MCF 10A (cell line): Measurements from ENCODE around the gene CACNA2D3. TPM values are rescaled to one million over a fixed set of nuclear protein-coding genes. Genes with fewer than 3 reads are reported as not detected.

Source experiments
- BruUV-seq: library from RNA; stranded (reverse); fragments of 400-500 nt; replicated peaks from 2 replicates; lab custom pipeline; 2021; lab: Mats Ljungman, UMichigan
- CTCF ChIA-PET: fragments of 300-600 bp; sonication (Branson Sonifier 250); formaldehyde crosslinking; extraction: SDS; loops from one replicate; lab custom pipeline; 2021; ENCODE audit warnings: antibody characterized with exemption, inconsistent platforms; lab: Yijun Ruan, JAX
- POLR2A ChIA-PET: fragments of 300-600, 350-650 bp; sonication (Branson Sonifier 250); formaldehyde crosslinking; extraction: SDS; loops from one replicate; lab custom pipeline; 2020; ENCODE audit warnings: antibody characterized with exemption, inconsistent platforms; lab: Yijun Ruan, JAX
- DNase-seq: peaks from one replicate; pipeline ENCODE4 v3.0.0-alpha.2; 2018; ENCODE audit not compliant: unreplicated experiment
- H3K27ac Mint-ChIP-seq: one replicate; pipeline ENCODE4 v1.8.0; 2022; ENCODE audit warnings: mild to moderate bottlenecking, low read depth, mixed read lengths; ENCODE audit not compliant: unreplicated experiment
- H3K27me3 Mint-ChIP-seq: one replicate; pipeline ENCODE4 v1.8.0; 2022; ENCODE audit warnings: mixed read lengths; ENCODE audit not compliant: insufficient read depth, unreplicated experiment
- H3K36me3 Mint-ChIP-seq: one replicate; pipeline ENCODE4 v1.8.0; 2022; ENCODE audit warnings: mild to moderate bottlenecking, moderate library complexity, mixed read lengths; ENCODE audit not compliant: insufficient read depth, unreplicated experiment
- H3K4me1 Mint-ChIP-seq: one replicate; pipeline ENCODE4 v1.8.0; 2022; ENCODE audit warnings: mixed read lengths; ENCODE audit not compliant: insufficient read depth, unreplicated experiment
- H3K4me3 Mint-ChIP-seq: one replicate; pipeline ENCODE4 v1.8.0; 2022; ENCODE audit warnings: mild to moderate bottlenecking, moderate library complexity, mixed read lengths; ENCODE audit not compliant: unreplicated experiment
- H3K9me3 Mint-ChIP-seq: one replicate; pipeline ENCODE4 v1.8.0; 2022; ENCODE audit warnings: mixed read lengths; ENCODE audit not compliant: unreplicated experiment
- CTCF ChIP-seq: fragments of 200-600 bp; IDR thresholded peaks from one replicate; pipeline ENCODE4 v1.8.0; 2022; ENCODE audit warnings: antibody characterized with exemption, mild to moderate bottlenecking; ENCODE audit not compliant: unreplicated experiment
- intact Hi-C: fragments of 100-400 bp; cut with micrococcal nuclease; formaldehyde crosslinking; loops from 2 replicates; pipeline ENCODE4 v1.14.1; 2022
- total RNA-seq: library from RNA; stranded (reverse); gene quantifications from 2 replicates; pipeline ENCODE4 v1.2.3, GENCODE V29; 2022

CACNA2D3 gene
- total RNA-seq, 1 experiment from 2014 or later = 2.3 TPM

GRCh38 chr3:55075846-55076245, 953.5 kb downstream of the CACNA2D3 start:
- no peak for DNase-seq
- H3K9me3 Mint-ChIP-seq = no peaks in the 10 kb centered on the region
- H3K4me1 Mint-ChIP-seq = peaks cover 5% of the 10 kb centered on the region
- intact Hi-C loops = no loop called here
- no peak overlapping the region for H3K27ac Mint-ChIP-seq
- ChIA-PET POLR2A (no interaction called here), CTCF (interaction anchor here (1.5 kb wide), 1 partner anchor 15 kb away, joined by 5 read pairs; no protein-coding TSS in a partner anchor)
- no peak for TF ChIP-seq CTCF
- H3K36me3 Mint-ChIP-seq = peaks cover 19% of the 10 kb centered on the region
- H3K27me3 Mint-ChIP-seq = no peaks in the 10 kb centered on the region
- no TSS peak for BruUV-seq
- H3K4me3 Mint-ChIP-seq = no peak overlapping the region

GRCh38 chr3:55077726-55078125, 955.4 kb downstream of the CACNA2D3 start:
- peaks cover 5% of the 10 kb centered on the region for H3K4me1 Mint-ChIP-seq
- no peaks in the 10 kb centered on the region for H3K9me3 Mint-ChIP-seq
- no peaks in the 10 kb centered on the region for H3K27me3 Mint-ChIP-seq
- BruUV-seq = no TSS peak
- POLR2A ChIA-PET = interaction anchor here (1.0 kb wide), 1 partner anchor 74 kb away, joined by 3 read pairs; no protein-coding TSS in a partner anchor
- no peak for TF ChIP-seq CTCF
- CTCF ChIA-PET = no interaction called here
- DNase-seq = no peak
- intact Hi-C loops = no loop called here
- H3K4me3 Mint-ChIP-seq = no peak overlapping the region
- no peak overlapping the region for H3K27ac Mint-ChIP-seq
- peaks cover 19% of the 10 kb centered on the region for H3K36me3 Mint-ChIP-seq

- Mint-ChIP-seq H3K4me3 (no peak overlapping the region), H3K4me1 (peaks cover 5% of the 10 kb centered on the region), H3K9me3 (no peaks in the 10 kb centered on the region), H3K27ac (no peak overlapping the region), H3K36me3 (peaks cover 19% of the 10 kb centered on the region), H3K27me3 (no peaks in the 10 kb centered on the region)
- no peak for DNase-seq
- CTCF ChIA-PET = no interaction called here
- intact Hi-C loops = no loop called here
- no TSS peak for BruUV-seq
- no peak for TF ChIP-seq CTCF
- POLR2A ChIA-PET = interaction anchor here (0.6 to 1.0 kb wide), 2 partner anchors 17 to 73 kb away, joined by 3 read pairs; no protein-coding TSS in a partner anchor
Measured at GRCh38 chr3:55078876-55079275, 956.5 kb downstream of the CACNA2D3 start.

- Mint-ChIP-seq H3K36me3 (no peaks in the 10 kb centered on the region), H3K27ac (no peak overlapping the region), H3K4me3 (no peak overlapping the region), H3K4me1 (no peaks in the 10 kb centered on the region), H3K27me3 (peaks cover 11% of the 10 kb centered on the region), H3K9me3 (no peaks in the 10 kb centered on the region)
- ChIA-PET POLR2A (no interaction called here), CTCF (interaction anchor here (0.6 to 0.7 kb wide), 3 partner anchors 44 to 1876 kb away, joined by 3 to 4 read pairs (median 3); no protein-coding TSS in a partner anchor)
- intact Hi-C loops = no loop called here
- TF ChIP-seq CTCF = no peak
- no peak for DNase-seq
- no TSS peak for BruUV-seq
Measured at GRCh38 chr3:55085231-55085630, 962.9 kb downstream of the CACNA2D3 start.
